Osteocyte (in vitro differentiated cells): ENCODE results near the gene GNL3. TPM values are rescaled to one million over a fixed set of nuclear protein-coding genes. Genes with fewer than 3 reads are reported as not detected.
A peak's percentile ranks its signal among the peaks of the same experiment; 100 is the strongest.

ENCODE experiments used
- DNase-seq: peaks from one replicate; pipeline ENCODE4 v3.0.0; 2021; ENCODE audit warnings: mixed read lengths; ENCODE audit not compliant: unreplicated experiment; ENCODE audit errors: extremely low spot score
- H3K27ac Mint-ChIP-seq: one replicate; pipeline ENCODE4 v1.8.0; 2021; ENCODE audit warnings: mild to moderate bottlenecking, mixed read lengths; ENCODE audit not compliant: unreplicated experiment
- H3K27me3 Mint-ChIP-seq: one replicate; pipeline ENCODE4 v1.8.0; 2021; ENCODE audit warnings: mixed read lengths; ENCODE audit not compliant: unreplicated experiment
- H3K36me3 Mint-ChIP-seq: one replicate; pipeline ENCODE4 v1.8.0; 2021; ENCODE audit warnings: mixed read lengths; ENCODE audit not compliant: unreplicated experiment
- H3K4me1 Mint-ChIP-seq: one replicate; pipeline ENCODE4 v1.8.0; 2021; ENCODE audit warnings: mixed read lengths; ENCODE audit not compliant: unreplicated experiment
- H3K4me3 Mint-ChIP-seq: one replicate; pipeline ENCODE4 v1.8.0; 2021; ENCODE audit warnings: mild to moderate bottlenecking, moderate library complexity, mixed read lengths; ENCODE audit not compliant: unreplicated experiment
- H3K9me3 Mint-ChIP-seq: one replicate; pipeline ENCODE4 v1.8.0; 2021; ENCODE audit warnings: mixed read lengths; ENCODE audit not compliant: unreplicated experiment
- CTCF ChIP-seq: fragments of 200-600 bp; sonication (generic); IDR thresholded peaks from 2 replicates; pipeline ENCODE4 v1.5.0; 2021; ENCODE audit warnings: antibody characterized with exemption, mild to moderate bottlenecking, moderate library complexity
- total RNA-seq: library from RNA; stranded (reverse); gene quantifications from 2 replicates; pipeline ENCODE4 v1.2.1, GENCODE V29; 2021

Gene GNL3
- total RNA-seq, 1 donor from 2014 or later: 69.8 TPM

- H3K4me3 Mint-ChIP-seq: peak overlapping the region; percentile 62
- H3K36me3 Mint-ChIP-seq: peaks cover 14% of the 10 kb centered on the region
Measured at GRCh38 chr3:52707585-52707984, 21.8 kb downstream of the GNL3 start.

GRCh38 chr3:52710512-52710911 is 24.7 kb downstream of the GNL3 start:
- Mint-ChIP-seq H3K36me3 (peaks cover 12% of the 10 kb centered on the region), H3K27me3 (no peaks in the 10 kb centered on the region), H3K27ac (no peak overlapping the region), H3K4me3 (no peak overlapping the region), H3K4me1 (peaks cover 15% of the 10 kb centered on the region), H3K9me3 (no peaks in the 10 kb centered on the region)
- no peak for TF ChIP-seq CTCF
- no peak for DNase-seq

More at GRCh38 chr3:52707585-52707984, 21.8 kb downstream of the GNL3 start:
- H3K4me1 Mint-ChIP-seq: peaks cover 32% of the 10 kb centered on the region
- H3K9me3 Mint-ChIP-seq: no peaks in the 10 kb centered on the region
- H3K27ac Mint-ChIP-seq: peak overlapping the region; percentile 27
- TF ChIP-seq CTCF: no peak
- no peaks in the 10 kb centered on the region for H3K27me3 Mint-ChIP-seq
- DNase-seq: no peak

GRCh38 chr3:52712291-52713212 is 26.7 kb downstream of the GNL3 start:
- Mint-ChIP-seq H3K9me3 (no peaks in the 10 kb centered on the region), H3K4me3 (no peak overlapping the region), H3K27me3 (no peaks in the 10 kb centered on the region), H3K36me3 (peaks cover 16% of the 10 kb centered on the region), H3K27ac (no peak overlapping the region), H3K4me1 (peaks cover 6% of the 10 kb centered on the region)
- TF ChIP-seq CTCF: no peak
- DNase-seq: no peak

- TF ChIP-seq CTCF: no peak
- Mint-ChIP-seq H3K27ac (no peak overlapping the region), H3K9me3 (peaks cover 1% of the 10 kb centered on the region), H3K4me3 (no peak overlapping the region), H3K4me1 (no peaks in the 10 kb centered on the region), H3K27me3 (no peaks in the 10 kb centered on the region), H3K36me3 (peaks cover 16% of the 10 kb centered on the region)
- no peak for DNase-seq
Measured at GRCh38 chr3:52714335-52715302, 28.8 kb downstream of the GNL3 start.
